SU-DHL-6 (cell line): ENCODE measurements around the gene KRT24.
A peak's percentile ranks its signal among the peaks of the same experiment; 100 is the strongest.

Experiments
- H2AFZ ChIP-seq: fragments of 200-600 bp; sonication (generic); 2 replicates; pipeline ENCODE4 v1.6.1; 2014; ENCODE audit warnings: low read depth, mild to moderate bottlenecking, moderate library complexity, mixed read lengths, antibody characterized with exemption, low read length; ENCODE audit not compliant: severe bottlenecking
- H3F3A ChIP-seq: fragments of 200-600 bp; shearing (Covaris generic); 2 replicates; pipeline ENCODE4 v1.6.0; 2016; ENCODE audit warnings: antibody characterized with exemption, mild to moderate bottlenecking; ENCODE audit not compliant: insufficient read depth
- H3K27ac ChIP-seq: fragments of 200-600 bp; sonication (generic); 2 replicates; pipeline ENCODE4 v1.5.1; 2016; ENCODE audit warnings: low read depth, mild to moderate bottlenecking, low read length, moderate library complexity, mixed read lengths
- H3K27me3 ChIP-seq: fragments of 200-600 bp; sonication (generic), shearing (Covaris generic); 2 replicates; pipeline ENCODE4 v1.6.0; 2014; ENCODE audit warnings: mild to moderate bottlenecking, low read length
- H3K36me3 ChIP-seq: fragments of 200-600 bp; sonication (generic); 2 replicates; pipeline ENCODE4 v1.6.1; 2014; ENCODE audit warnings: mild to moderate bottlenecking, low read length, mixed read lengths
- H3K4me2 ChIP-seq: fragments of 300-600, 200-600 bp; shearing (Covaris generic), sonication (generic); 2 replicates; pipeline ENCODE4 v1.6.0; 2014; ENCODE audit warnings: low read length, low read depth, mild to moderate bottlenecking; ENCODE audit not compliant: poor library complexity, severe bottlenecking
- H3K4me3 ChIP-seq: fragments of 200-600 bp; sonication (generic); 2 replicates; pipeline ENCODE4 v1.5.1; 2014; ENCODE audit warnings: antibody characterized with exemption, low read length, mild to moderate bottlenecking, mixed read lengths; ENCODE audit not compliant: insufficient read depth, poor library complexity, severe bottlenecking
- H3K79me2 ChIP-seq: fragments of 200-600 bp; sonication (generic); 2 replicates; pipeline ENCODE4 v1.6.1; 2014; ENCODE audit warnings: mild to moderate bottlenecking, low read length, moderate library complexity; ENCODE audit not compliant: insufficient read depth
- H3K9ac ChIP-seq: fragments of 200-600 bp; sonication (generic); 2 replicates; pipeline ENCODE4 v1.7.0; 2014; ENCODE audit warnings: mild to moderate bottlenecking, low read length
- H3K9me2 ChIP-seq: fragments of 200-600 bp; sonication (generic); replicated peaks from 2 replicates; pipeline ENCODE4 v1.6.1; 2014; ENCODE audit warnings: low read length; ENCODE audit not compliant: insufficient read depth
- H3K9me3 ChIP-seq: fragments of 200-600 bp; sonication (generic); 2 replicates; pipeline ENCODE4 v1.6.1; 2014; ENCODE audit warnings: low read length, mixed read lengths; ENCODE audit not compliant: insufficient read depth
- H4K20me1 ChIP-seq: fragments of 200-600 bp; sonication (generic); 2 replicates; pipeline ENCODE4 v1.6.1; 2014; ENCODE audit warnings: low read depth, mild to moderate bottlenecking, antibody characterized with exemption, low read length, moderate library complexity, mixed read lengths
- EZH2phosphoT487 ChIP-seq: fragments of 200-600 bp; sonication (generic), shearing (Covaris generic); conservative IDR thresholded peaks from 2 replicates; pipeline ENCODE4 v1.6.1; 2018; ENCODE audit warnings: mild to moderate bottlenecking, antibody characterized with exemption, low read length, moderate library complexity, mixed read lengths
- TF ChIP-seq, protein P1 (sequence below): fragments of 200-600 bp; sonication (generic); IDR thresholded peaks from one replicate; pipeline ENCODE4 v1.5.1; 2017; ENCODE audit warnings: antibody characterized with exemption, mild to moderate bottlenecking, low read length, moderate library complexity; ENCODE audit not compliant: insufficient read depth, poor library complexity, severe bottlenecking

The KRT24 gene

DNA sequence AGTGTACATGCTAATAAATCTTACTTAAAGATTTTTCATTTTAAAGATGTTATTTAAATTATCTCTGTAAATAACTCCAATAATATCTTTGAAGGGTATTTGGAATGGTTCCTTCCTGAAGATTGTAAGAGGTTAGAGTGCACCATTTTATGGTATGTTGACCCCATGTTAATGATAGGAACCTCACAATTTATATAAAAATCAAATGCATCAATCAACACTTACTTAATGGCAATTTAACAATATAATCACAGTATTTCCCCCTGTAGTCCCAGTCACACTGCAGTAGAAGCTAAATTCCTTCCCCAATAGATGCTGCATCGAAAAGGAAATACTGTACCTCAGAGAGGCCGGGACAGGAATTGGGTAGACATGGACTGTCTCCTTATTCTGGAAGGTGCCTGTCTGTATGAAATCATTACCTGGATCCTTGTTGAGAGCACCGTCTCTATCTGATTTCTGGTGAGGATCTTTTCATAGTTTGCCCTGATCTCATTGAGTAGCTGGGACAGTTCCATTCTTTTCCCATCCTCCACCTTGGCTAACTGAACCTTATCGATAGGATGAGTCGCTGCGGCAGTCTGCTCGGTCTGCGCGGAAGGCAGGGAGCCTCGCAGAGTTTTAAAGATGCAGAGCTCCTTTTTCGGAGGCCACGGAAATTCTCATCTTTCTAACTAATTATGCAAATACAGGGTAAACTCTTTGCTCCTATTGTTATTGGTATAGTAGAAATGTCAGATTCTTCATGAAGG is 38.8 kb downstream of the KRT24 start, which contains the start of gene KRT222:
TSS of gene KRT222 (minus strand) at position 596 of the 752 bp plus-strand sequence. CDS start at position 518, 78 bp downstream.
- no peaks in the 10 kb centered on the region for H3K79me2 ChIP-seq
- H3K9ac ChIP-seq: no peak within 1 kb of the TSS
- H3K27me3 ChIP-seq: no peaks in the 10 kb centered on the region
- no peaks in the 10 kb centered on the region for H4K20me1 ChIP-seq
- no peak for TF ChIP-seq EZH2phosphoT487
- TF ChIP-seq, protein P1, sequence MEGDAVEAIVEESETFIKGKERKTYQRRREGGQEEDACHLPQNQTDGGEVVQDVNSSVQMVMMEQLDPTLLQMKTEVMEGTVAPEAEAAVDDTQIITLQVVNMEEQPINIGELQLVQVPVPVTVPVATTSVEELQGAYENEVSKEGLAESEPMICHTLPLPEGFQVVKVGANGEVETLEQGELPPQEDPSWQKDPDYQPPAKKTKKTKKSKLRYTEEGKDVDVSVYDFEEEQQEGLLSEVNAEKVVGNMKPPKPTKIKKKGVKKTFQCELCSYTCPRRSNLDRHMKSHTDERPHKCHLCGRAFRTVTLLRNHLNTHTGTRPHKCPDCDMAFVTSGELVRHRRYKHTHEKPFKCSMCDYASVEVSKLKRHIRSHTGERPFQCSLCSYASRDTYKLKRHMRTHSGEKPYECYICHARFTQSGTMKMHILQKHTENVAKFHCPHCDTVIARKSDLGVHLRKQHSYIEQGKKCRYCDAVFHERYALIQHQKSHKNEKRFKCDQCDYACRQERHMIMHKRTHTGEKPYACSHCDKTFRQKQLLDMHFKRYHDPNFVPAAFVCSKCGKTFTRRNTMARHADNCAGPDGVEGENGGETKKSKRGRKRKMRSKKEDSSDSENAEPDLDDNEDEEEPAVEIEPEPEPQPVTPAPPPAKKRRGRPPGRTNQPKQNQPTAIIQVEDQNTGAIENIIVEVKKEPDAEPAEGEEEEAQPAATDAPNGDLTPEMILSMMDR: no peak
- no peaks in the 10 kb centered on the region for H3K9me3 ChIP-seq
- H3F3A ChIP-seq: no peaks in the 10 kb centered on the region
- H3K27ac ChIP-seq: no peak within 1 kb of the TSS
- H3K4me3 ChIP-seq: no peak within 1 kb of the TSS
- no peaks in the 10 kb centered on the region for H3K9me2 ChIP-seq
- no peaks in the 10 kb centered on the region for H3K36me3 ChIP-seq
- H3K4me2 ChIP-seq: no peak within 1 kb of the TSS
- H2AFZ ChIP-seq: no peak within 1 kb of the TSS

DNA sequence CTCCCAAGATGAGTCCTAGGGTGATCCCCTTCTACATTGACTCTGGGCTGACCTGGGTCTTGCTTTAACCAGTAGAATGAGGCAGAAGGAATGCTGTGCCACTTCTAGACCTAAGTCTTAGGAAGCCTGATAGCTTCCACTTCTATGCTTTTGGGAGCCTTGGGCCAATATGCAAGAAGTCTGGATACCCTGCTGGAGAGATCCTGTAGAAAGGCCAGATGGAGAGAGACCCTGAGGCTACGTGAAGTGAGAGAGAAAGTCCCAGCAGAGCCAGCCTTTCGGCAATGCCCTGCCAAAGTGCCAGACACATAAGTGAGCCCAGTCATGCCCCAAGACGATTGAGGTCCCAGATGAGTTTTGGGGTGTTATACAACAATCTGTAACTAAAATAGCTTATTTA is 40.3 kb downstream of the KRT24 start:
- Histone ChIP-seq H3F3A (no peaks in the 10 kb centered on the region), H3K79me2 (no peaks in the 10 kb centered on the region), H2AFZ (peak overlapping the region; percentile 12), H3K9me3 (no peaks in the 10 kb centered on the region), H3K27ac (no peak overlapping the region), H3K4me2 (no peak overlapping the region), H3K27me3 (no peaks in the 10 kb centered on the region), H3K9me2 (no peaks in the 10 kb centered on the region), H3K4me3 (no peak overlapping the region), H4K20me1 (no peaks in the 10 kb centered on the region), H3K36me3 (no peaks in the 10 kb centered on the region), H3K9ac (no peak overlapping the region)
- no peak for TF ChIP-seq EZH2phosphoT487
- TF ChIP-seq, protein P1: no peak

DNA sequence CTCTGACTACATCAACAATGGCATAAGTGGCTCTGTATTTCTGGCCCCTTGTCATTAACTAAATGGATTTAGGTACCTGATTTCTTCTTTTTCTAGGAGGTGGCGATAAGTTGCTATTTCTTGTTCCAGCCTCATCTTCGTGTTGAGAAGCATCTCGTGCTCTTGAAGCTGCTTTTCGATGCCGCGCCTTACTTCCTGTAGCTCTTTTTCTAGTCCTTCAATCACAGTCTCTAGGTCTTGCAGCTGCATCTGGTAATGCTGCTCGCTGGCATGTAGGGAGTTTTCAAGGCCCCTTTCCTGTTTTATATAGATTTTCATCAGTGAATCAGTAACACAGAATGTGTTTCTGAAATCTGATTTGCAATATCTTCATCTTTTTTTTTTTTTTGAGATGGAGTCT is 43.6 kb downstream of the KRT24 start:
- Histone ChIP-seq H3K36me3 (no peaks in the 10 kb centered on the region), H3K9me3 (no peaks in the 10 kb centered on the region), H2AFZ (no peak overlapping the region), H4K20me1 (no peaks in the 10 kb centered on the region), H3K4me3 (no peak overlapping the region), H3K27ac (no peak overlapping the region), H3F3A (no peaks in the 10 kb centered on the region), H3K27me3 (no peaks in the 10 kb centered on the region), H3K9ac (no peak overlapping the region), H3K79me2 (no peaks in the 10 kb centered on the region), H3K4me2 (no peak overlapping the region), H3K9me2 (no peaks in the 10 kb centered on the region)
- TF ChIP-seq, protein P1: no peak
- no peak for TF ChIP-seq EZH2phosphoT487
